ENCODE measurements around the gene TEAD1.

The TEAD1 gene

GRCh38 chr11:12764187-12764914 lies 90.1 kb downstream of the TEAD1 start:
- Histone ChIP-seq H3F3A (ENCODE audit: control insufficient read depth, insufficient read depth) (no peaks in the 10 kb centered on the region), H3K36me3 (ENCODE audit: control insufficient read depth, low read length) (no peaks in the 10 kb centered on the region), H3K9me3 (ENCODE audit: control insufficient read depth, insufficient read depth, low read length) (no peaks in the 10 kb centered on the region), H3K27ac (ENCODE audit: low read depth, low read length) (no peak overlapping the region), H3K9me2 (replicated peaks; ENCODE audit: control insufficient read depth, low read length) (no peaks in the 10 kb centered on the region), H3K27me3 (ENCODE audit: control insufficient read depth, low read length) (no peaks in the 10 kb centered on the region), H3K4me2 (ENCODE audit: low read length) (no peak overlapping the region), H3K79me2 (ENCODE audit: control insufficient read depth, low read length) (no peaks in the 10 kb centered on the region), H3K4me3 (ENCODE audit: low read length) (no peak overlapping the region), H3K4me1 (ENCODE audit: control insufficient read depth, low read length) (no peaks in the 10 kb centered on the region), H4K20me1 (ENCODE audit: control insufficient read depth, insufficient read depth, low read depth, low read length) (no peaks in the 10 kb centered on the region)
- TF ChIP-seq CTCF (IDR thresholded peaks at IDR 0.05; ENCODE audit: low read depth, low read length, poor library complexity, severe bottlenecking) (no peak), EZH2phosphoT487 (IDR thresholded peaks at IDR 0.05; ENCODE audit: borderline replicate concordance, low read length) (no peak)

GRCh38 chr11:12765428-12765827 lies 91.2 kb downstream of the TEAD1 start:
- Histone ChIP-seq H3K36me3 (ENCODE audit: control insufficient read depth, low read length) (no peaks in the 10 kb centered on the region), H3K4me3 (ENCODE audit: low read length) (no peak overlapping the region), H3K27ac (ENCODE audit: low read depth, low read length) (no peak overlapping the region), H3K79me2 (ENCODE audit: control insufficient read depth, low read length) (no peaks in the 10 kb centered on the region), H3K4me2 (ENCODE audit: low read length) (no peak overlapping the region), H3K4me1 (ENCODE audit: control insufficient read depth, low read length) (no peaks in the 10 kb centered on the region), H3F3A (ENCODE audit: control insufficient read depth, insufficient read depth) (no peaks in the 10 kb centered on the region), H4K20me1 (ENCODE audit: control insufficient read depth, insufficient read depth, low read depth, low read length) (no peaks in the 10 kb centered on the region), H3K27me3 (ENCODE audit: control insufficient read depth, low read length) (no peaks in the 10 kb centered on the region), H3K9me3 (ENCODE audit: control insufficient read depth, insufficient read depth, low read length) (no peaks in the 10 kb centered on the region), H3K9me2 (replicated peaks; ENCODE audit: control insufficient read depth, low read length) (no peaks in the 10 kb centered on the region)
- TF ChIP-seq EZH2phosphoT487 (IDR thresholded peaks at IDR 0.05; ENCODE audit: borderline replicate concordance, low read length) (no peak), CTCF (IDR thresholded peaks at IDR 0.05; ENCODE audit: low read depth, low read length, poor library complexity, severe bottlenecking) (no peak)

- H3K36me3 ChIP-seq (ENCODE audit: control insufficient read depth, low read length), result no peaks in the 10 kb centered on the region
- no peaks in the 10 kb centered on the region for H3K79me2 ChIP-seq (ENCODE audit: control insufficient read depth, low read length)
Measured at GRCh38 chr11:12767027-12767426, 92.8 kb downstream of the TEAD1 start.

More at GRCh38 chr11:12767027-12767426, 92.8 kb downstream of the TEAD1 start:
- no peak overlapping the region for H3K27ac ChIP-seq (ENCODE audit: low read depth, low read length)
- H4K20me1 ChIP-seq (ENCODE audit: control insufficient read depth, insufficient read depth, low read depth, low read length), result no peaks in the 10 kb centered on the region
- no peak overlapping the region for H3K4me2 ChIP-seq (ENCODE audit: low read length)
- H3K4me1 ChIP-seq (ENCODE audit: control insufficient read depth, low read length), result no peaks in the 10 kb centered on the region
- H3K9me3 ChIP-seq (ENCODE audit: control insufficient read depth, insufficient read depth, low read length), result no peaks in the 10 kb centered on the region
- no peaks in the 10 kb centered on the region for H3K27me3 ChIP-seq (ENCODE audit: control insufficient read depth, low read length)
- TF ChIP-seq CTCF (IDR thresholded peaks at IDR 0.05; ENCODE audit: low read depth, low read length, poor library complexity, severe bottlenecking) (no peak), EZH2phosphoT487 (IDR thresholded peaks at IDR 0.05; ENCODE audit: borderline replicate concordance, low read length) (no peak)
- no peak overlapping the region for H3K4me3 ChIP-seq (ENCODE audit: low read length)
- no peaks in the 10 kb centered on the region for H3F3A ChIP-seq (ENCODE audit: control insufficient read depth, insufficient read depth)
- H3K9me2 ChIP-seq (replicated peaks; ENCODE audit: control insufficient read depth, low read length), result no peaks in the 10 kb centered on the region
